ENCODE results near the gene SLC23A2.

SLC23A2 gene

DNA sequence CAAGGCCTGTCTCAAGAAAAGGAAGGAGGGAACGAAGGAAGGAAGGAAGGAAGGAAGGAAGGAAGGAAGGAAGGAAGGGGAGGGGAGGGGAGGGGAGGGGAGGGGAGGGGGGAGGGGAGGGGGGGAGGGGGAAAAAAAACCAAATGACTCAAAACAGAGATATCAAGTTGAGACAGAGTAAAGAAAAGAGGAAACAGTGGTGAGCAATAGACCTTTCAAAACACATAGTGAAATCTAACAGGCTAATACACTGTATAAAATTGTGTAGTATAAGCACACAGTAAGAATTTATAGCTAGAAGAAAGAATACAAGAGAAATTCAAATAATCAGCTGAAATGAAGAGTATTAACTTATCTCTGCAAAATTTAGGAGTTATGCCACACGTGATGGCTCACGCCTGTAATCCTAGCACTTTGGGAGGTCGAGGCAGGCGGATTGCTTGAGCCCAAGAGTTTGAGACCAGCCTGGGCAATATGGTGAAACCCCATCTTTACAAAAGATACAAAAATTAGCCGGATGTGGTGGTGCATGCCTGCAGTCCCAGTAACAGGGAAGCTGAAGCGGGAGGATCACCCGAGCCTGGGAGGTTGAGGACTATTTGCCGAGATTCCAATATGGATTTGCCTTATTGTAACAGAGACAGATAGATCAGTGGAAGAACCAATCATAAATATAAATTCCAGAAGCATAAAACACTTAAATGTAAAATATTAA lies 156.4 kb downstream of the SLC23A2 start:
- no peak for DNase-seq (ENCODE audit: low read depth in 2 of 2)

DNA sequence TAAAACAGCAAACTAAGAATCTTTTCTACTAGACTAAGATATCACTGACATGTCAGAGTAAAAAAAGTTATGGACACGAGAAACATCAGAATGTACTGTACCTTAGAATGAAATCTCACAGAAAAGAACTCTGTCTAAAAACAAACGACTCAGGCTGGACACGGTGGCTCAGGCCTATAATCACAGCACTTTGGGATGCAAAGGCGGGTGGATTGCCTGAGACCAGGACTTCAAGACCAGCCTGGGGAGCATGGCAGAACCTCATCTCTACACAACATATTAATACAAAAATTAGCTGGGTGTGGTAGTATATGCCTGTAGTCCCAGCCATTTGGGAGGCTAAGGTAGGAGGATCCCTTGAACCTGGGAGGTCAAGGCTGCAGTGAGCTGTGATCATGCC lies 157.0 kb downstream of the SLC23A2 start:
- DNase-seq (ENCODE audit: low read depth in 2 of 2): no peak

DNA sequence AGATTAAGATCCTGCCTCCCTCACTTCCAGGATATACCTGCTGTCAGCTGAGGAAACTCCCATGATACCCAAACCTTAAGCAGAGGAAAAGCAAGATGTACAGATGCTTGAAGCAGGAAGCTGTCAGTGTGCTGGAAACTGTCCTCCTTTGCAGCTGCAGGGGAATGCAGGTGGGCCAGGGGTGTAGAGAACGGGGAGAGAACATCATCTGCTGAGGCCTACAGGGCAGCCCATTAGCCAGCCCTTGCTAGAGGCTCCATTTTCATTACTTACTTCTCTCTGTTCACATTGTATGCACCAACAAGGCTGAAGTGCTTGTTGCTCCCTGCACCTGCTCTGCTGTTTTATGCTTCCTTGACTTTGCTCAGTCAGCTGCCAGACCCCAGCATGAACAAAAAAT lies 160.5 kb downstream of the SLC23A2 start:
- no peak for DNase-seq (ENCODE audit: low read depth in 2 of 2)

GRCh38 chr20:4838526-4838925 lies 162.8 kb downstream of the SLC23A2 start:
- DNase-seq (ENCODE audit: low read depth in 2 of 2): no peak

DNA sequence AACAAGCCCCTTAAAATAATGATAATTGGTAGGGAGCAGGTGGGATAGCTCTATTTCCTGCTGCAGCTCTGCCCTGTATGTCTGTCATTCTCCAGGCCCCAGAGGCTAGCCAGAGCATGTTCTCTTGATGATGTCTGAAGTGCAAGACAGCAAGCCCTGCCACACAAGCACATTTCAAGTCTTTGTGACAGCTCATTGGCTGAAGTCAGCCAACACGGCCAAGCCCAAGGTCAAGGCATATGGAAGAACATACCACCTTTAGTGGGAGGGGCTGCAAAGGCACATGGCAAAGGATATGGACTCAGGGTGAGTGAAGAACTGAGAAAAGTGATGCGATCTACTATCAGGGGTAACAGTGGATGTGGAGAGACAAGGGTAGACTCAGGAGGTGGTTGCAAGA lies 163.6 kb downstream of the SLC23A2 start:
- DNase-seq (ENCODE audit: low read depth in 2 of 2): no peak

DNA sequence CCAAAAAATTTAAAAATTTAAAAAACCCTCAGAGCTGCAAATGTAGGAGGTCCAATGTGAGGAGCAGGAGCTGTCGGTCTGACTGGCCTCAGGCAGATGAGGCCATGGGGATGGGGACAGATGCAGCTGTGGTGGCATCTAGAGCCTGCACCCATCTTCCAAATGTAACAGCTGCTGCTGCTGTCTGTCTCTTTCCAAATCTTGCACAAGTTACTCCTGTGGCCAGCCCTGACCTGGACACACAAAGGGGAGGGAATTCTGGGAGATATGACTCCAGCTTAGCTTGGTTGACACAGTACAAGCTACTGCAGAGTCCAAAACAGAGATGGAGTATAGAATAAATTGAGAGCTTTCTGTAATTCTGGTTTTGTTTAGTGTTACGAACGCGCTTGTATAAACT lies 164.4 kb downstream of the SLC23A2 start:
- no peak for DNase-seq (ENCODE audit: low read depth in 2 of 2)

DNA sequence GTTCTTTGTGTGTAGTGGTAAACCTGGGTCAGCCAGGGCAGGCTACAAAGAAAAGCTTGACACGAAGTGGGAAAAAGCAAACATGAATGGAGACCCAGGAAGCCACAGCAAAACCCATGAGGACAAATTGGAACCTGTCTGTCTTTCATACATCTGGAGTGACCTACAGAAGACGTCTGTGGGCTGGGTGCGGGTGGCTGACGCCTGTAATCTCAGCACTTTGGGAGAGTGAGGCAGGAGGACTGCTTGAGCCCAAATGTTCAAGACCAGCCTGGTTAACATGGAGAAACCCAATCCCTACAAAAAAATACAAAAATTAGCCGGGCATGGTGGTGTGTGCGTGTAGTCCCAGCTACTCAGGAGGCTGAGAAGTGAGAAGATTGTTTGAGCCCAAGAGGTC lies 164.8 kb downstream of the SLC23A2 start:
- DNase-seq (ENCODE audit: low read depth in 2 of 2): no peak

- DNase-seq (ENCODE audit: low read depth in 2 of 2): no peak
These were observed 165.8 kb downstream of the SLC23A2 start for GRCh38 chr20:4835244-4836177.

GRCh38 chr20:4833074-4833728 lies 168.1 kb downstream of the SLC23A2 start:
- no peak for DNase-seq (ENCODE audit: low read depth in 2 of 2)

- DNase-seq (ENCODE audit: low read depth in 2 of 2): no peak
These were observed 168.8 kb downstream of the SLC23A2 start for GRCh38 chr20:4832469-4832868.

GRCh38 chr20:4830696-4831095 lies 170.6 kb downstream of the SLC23A2 start:
- DNase-seq (ENCODE audit: low read depth in 2 of 2): no peak

DNA sequence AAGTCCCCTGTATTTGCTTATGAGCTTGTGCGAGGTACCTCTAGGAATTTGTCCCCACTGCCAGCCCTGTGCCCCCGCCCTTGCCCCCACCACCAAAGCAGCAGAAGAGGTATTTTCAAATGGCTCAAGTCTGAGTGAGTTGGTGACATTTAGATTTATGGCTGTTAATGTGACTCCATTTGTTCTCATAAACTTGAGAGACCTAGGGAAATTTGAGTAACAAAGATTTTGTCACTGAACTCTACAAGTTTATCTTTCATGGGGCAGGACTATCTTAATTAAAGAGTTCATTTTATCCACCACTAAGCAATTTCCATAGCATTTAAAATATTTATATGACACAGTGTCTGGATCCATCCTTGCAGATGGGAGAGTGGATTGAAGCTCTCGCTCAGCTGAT lies 171.1 kb downstream of the SLC23A2 start:
- no peak for DNase-seq (ENCODE audit: low read depth in 2 of 2)

DNA sequence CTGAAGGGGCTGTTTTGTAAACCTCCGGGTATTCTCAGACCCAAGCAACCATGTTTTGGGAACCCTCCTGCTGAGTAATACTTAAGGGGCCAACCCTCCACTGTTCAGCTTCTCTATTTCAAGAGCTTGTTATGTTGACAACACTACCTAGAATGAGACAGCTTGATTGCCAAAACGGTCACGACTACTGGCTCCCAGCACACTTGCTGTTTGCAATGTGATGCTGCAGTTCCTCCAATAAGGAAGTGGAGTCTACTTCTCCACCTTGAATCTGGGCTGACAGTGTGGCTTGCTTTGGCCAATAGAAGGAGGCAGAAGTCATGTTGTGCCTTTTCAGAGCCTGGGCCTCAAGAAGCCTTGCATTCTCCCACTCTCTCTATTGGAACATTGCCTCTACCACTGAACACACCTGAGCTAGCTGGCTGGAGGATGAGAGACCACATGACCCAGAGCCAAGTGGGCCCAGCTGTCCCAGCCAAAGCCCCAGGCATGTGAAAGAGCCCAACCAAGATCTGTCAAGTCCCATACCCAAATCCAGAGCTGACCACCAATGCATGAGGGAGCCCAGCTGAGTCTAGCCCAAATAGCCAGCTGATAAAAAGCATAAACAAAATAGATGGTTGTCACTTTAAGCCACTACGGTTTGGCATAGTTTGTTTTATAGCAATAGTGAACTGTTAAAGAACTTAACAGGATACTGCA lies 171.6 kb downstream of the SLC23A2 start:
- no peak for DNase-seq (ENCODE audit: low read depth in 2 of 2)

DNA sequence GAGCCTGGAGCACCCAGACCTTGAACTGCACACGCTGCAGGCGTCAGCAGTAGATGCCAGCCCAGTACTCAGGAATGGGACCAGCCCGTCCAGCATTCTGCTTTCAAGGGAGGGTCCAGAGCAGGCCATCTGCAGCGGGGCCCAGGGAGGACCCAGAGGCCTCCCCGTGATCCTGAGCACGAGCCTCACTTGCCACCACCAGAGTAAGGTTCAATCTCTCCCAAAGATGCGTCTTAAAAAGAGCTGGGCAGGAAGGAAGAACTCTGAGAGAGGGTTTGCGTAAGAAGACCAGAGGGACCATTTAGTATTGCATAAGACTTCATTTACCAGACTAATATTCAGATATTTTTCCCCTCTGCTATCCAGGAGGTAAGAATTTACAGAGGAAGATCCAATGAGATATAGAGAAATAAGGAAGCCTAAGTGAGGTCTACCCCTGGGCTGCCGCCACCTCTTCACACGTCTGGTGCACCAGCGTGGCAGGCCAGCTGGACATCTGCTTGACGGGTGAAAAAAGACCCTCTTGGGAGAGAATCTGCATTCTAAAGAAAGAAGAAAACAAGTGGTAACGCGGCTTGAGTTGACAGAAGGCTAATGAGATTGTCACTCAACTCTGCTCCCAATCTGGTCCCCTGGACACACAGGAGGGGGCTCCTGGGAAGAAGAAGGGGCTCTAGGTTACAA lies 172.3 kb downstream of the SLC23A2 start:
- no peak for DNase-seq (ENCODE audit: low read depth in 2 of 2)

- DNase-seq (ENCODE audit: low read depth in 2 of 2): no peak
These were observed 179.7 kb downstream of the SLC23A2 start for GRCh38 chr20:4821590-4821989.

GRCh38 chr20:4820806-4821518 lies 180.3 kb downstream of the SLC23A2 start:
- DNase-seq (ENCODE audit: low read depth in 2 of 2): no peak

- DNase-seq (ENCODE audit: low read depth in 2 of 2): no peak
These were observed 181.4 kb downstream of the SLC23A2 start for GRCh38 chr20:4819901-4820300.

GRCh38 chr20:4817230-4817671 lies 184.1 kb downstream of the SLC23A2 start:
- DNase-seq (ENCODE audit: low read depth in 2 of 2): no peak

- DNase-seq (ENCODE audit: low read depth in 2 of 2): no peak
These were observed 185.7 kb downstream of the SLC23A2 start for GRCh38 chr20:4815628-4816027.

DNA sequence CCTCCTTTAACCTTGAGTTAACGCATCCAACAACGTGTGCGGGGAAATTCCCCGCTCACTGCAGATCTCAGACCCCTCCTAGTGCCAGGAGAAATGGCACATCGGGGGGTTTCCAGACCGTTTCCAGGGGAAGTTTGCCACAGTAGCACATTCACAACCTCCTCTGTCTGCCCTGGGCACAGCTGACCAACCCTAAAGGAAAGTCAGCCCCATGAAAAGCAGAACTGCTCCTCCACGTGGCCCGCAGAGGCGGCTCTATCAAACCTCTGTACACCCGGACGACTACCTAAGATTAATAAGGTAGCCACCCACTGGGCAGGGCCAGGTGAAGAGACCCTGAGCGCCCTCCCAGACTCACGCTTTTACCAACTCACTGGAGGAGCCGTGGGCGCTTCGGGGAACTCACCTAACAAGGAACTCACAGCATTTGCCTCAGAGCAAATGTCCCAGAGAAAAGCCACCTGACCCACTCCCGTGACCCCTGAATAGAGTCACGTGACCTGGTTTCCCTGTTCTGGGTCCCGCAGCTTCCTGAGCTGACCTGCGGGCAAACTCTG lies 186.5 kb downstream of the SLC23A2 start:
- peak; percentile 65 to 72 for DNase-seq (ENCODE audit: low read depth in 2 of 2)
